Measurements from ENCODE around the gene MFN2. TPM values are rescaled to one million over a fixed set of nuclear protein-coding genes. Genes with fewer than 3 reads are reported as not detected.

The MFN2 gene
- total RNA-seq, 2 experiments from 2014 or later, result 55.1 to 60.4 TPM

GRCh38 chr1:11984576-11984975 lies 4.3 kb downstream of the MFN2 start:
- Mint-ChIP-seq H3K27me3 (ENCODE audit: low read depth) (no peaks in the 10 kb centered on the region), H3K9me3 (ENCODE audit: insufficient read depth) (no peaks in the 10 kb centered on the region), H3K36me3 (ENCODE audit: low read depth) (peaks cover 45% of the 10 kb centered on the region), H3K27ac (no peak overlapping the region), H3K4me1 (ENCODE audit: low read depth) (peaks cover 40% of the 10 kb centered on the region), H3K4me3 (no peak overlapping the region)
- ChIA-PET CTCF (no interaction called here), POLR2A (interaction anchor here (7.6 kb wide), 1 partner anchor 75 kb away, joined by 310 read pairs; no protein-coding TSS in a partner anchor)
- no peak for ATAC-seq
- no peak for DNase-seq

- H3K9me3 Mint-ChIP-seq (ENCODE audit: insufficient read depth), result no peaks in the 10 kb centered on the region
- H3K4me3 Mint-ChIP-seq, result no peak overlapping the region
- H3K27me3 Mint-ChIP-seq (ENCODE audit: low read depth), result no peaks in the 10 kb centered on the region
- CTCF ChIA-PET, result no interaction called here
- H3K27ac Mint-ChIP-seq, result no peak overlapping the region
- peaks cover 51% of the 10 kb centered on the region for H3K36me3 Mint-ChIP-seq (ENCODE audit: low read depth)
- no peak for DNase-seq
- POLR2A ChIA-PET, result interaction anchor here (2.0 to 7.6 kb wide), 3 partner anchors 75 to 77 kb away, joined by 7 to 310 read pairs (median 11); no protein-coding TSS in a partner anchor
- H3K4me1 Mint-ChIP-seq (ENCODE audit: low read depth), result peaks cover 37% of the 10 kb centered on the region
- ATAC-seq, result no peak
Observed at GRCh38 chr1:11985171-11985570, 4.9 kb downstream of the MFN2 start.

- Mint-ChIP-seq H3K27me3 (ENCODE audit: low read depth) (no peaks in the 10 kb centered on the region), H3K4me3 (no peak overlapping the region), H3K9me3 (ENCODE audit: insufficient read depth) (no peaks in the 10 kb centered on the region), H3K36me3 (ENCODE audit: low read depth) (peaks cover 54% of the 10 kb centered on the region), H3K4me1 (ENCODE audit: low read depth) (peaks cover 34% of the 10 kb centered on the region), H3K27ac (peak overlapping the region; percentile 24)
- DNase-seq, result no peak
- CTCF ChIA-PET, result no interaction called here
- POLR2A ChIA-PET, result interaction anchor here (2.0 to 2.2 kb wide), 2 partner anchors 76 to 78 kb away, joined by 7 to 11 read pairs; no protein-coding TSS in a partner anchor
- ATAC-seq, result no peak
Observed at GRCh38 chr1:11985851-11986250, 5.6 kb downstream of the MFN2 start.

- Mint-ChIP-seq H3K9me3 (ENCODE audit: insufficient read depth) (no peaks in the 10 kb centered on the region), H3K4me1 (ENCODE audit: low read depth) (peaks cover 12% of the 10 kb centered on the region), H3K36me3 (ENCODE audit: low read depth) (peaks cover 54% of the 10 kb centered on the region), H3K4me3 (no peak overlapping the region), H3K27ac (no peak overlapping the region), H3K27me3 (ENCODE audit: low read depth) (no peaks in the 10 kb centered on the region)
- DNase-seq (no peak), ATAC-seq (no peak)
- POLR2A ChIA-PET, result no interaction called here
- CTCF ChIA-PET, result no interaction called here
Observed at GRCh38 chr1:11989669-11990068, 9.4 kb downstream of the MFN2 start.

GRCh38 chr1:11990303-11991032 lies 10.2 kb downstream of the MFN2 start:
- Mint-ChIP-seq H3K27me3 (ENCODE audit: low read depth) (no peaks in the 10 kb centered on the region), H3K27ac (no peak overlapping the region), H3K9me3 (ENCODE audit: insufficient read depth) (no peaks in the 10 kb centered on the region), H3K36me3 (ENCODE audit: low read depth) (peaks cover 56% of the 10 kb centered on the region), H3K4me1 (ENCODE audit: low read depth) (peaks cover 12% of the 10 kb centered on the region), H3K4me3 (no peak overlapping the region)
- ChIA-PET CTCF (no interaction called here), POLR2A (no interaction called here)
- DNase-seq (no peak), ATAC-seq (no peak)

GRCh38 chr1:11991969-11992676 lies 11.9 kb downstream of the MFN2 start:
- Mint-ChIP-seq H3K4me1 (ENCODE audit: low read depth) (peaks cover 6% of the 10 kb centered on the region), H3K36me3 (ENCODE audit: low read depth) (peaks cover 65% of the 10 kb centered on the region), H3K27me3 (ENCODE audit: low read depth) (no peaks in the 10 kb centered on the region), H3K4me3 (no peak overlapping the region), H3K9me3 (ENCODE audit: insufficient read depth) (no peaks in the 10 kb centered on the region), H3K27ac (no peak overlapping the region)
- ATAC-seq (no peak), DNase-seq (no peak)
- CTCF ChIA-PET, result no interaction called here
- POLR2A ChIA-PET, result interaction anchor here (1.1 kb wide), 1 partner anchor 84 kb away, joined by 5 read pairs; no protein-coding TSS in a partner anchor

- no peaks in the 10 kb centered on the region for H3K4me1 Mint-ChIP-seq (ENCODE audit: low read depth)
- H3K4me3 Mint-ChIP-seq, result no peak overlapping the region
- H3K27ac Mint-ChIP-seq, result no peak overlapping the region
- POLR2A ChIA-PET, result interaction anchor here (1.1 to 1.2 kb wide), 2 partner anchors 87 to 89 kb away, joined by 3 to 4 read pairs; no protein-coding TSS in a partner anchor
- CTCF ChIA-PET, result interaction anchor here (1.1 kb wide), 1 partner anchor 22 kb away, joined by 3 read pairs; the partner anchor contains the start of gene MIIP
- peaks cover 64% of the 10 kb centered on the region for H3K36me3 Mint-ChIP-seq (ENCODE audit: low read depth)
- no peaks in the 10 kb centered on the region for H3K27me3 Mint-ChIP-seq (ENCODE audit: low read depth)
- DNase-seq, result no peak
- no peaks in the 10 kb centered on the region for H3K9me3 Mint-ChIP-seq (ENCODE audit: insufficient read depth)
- no peak for ATAC-seq
Observed at GRCh38 chr1:11997081-11997850, 17.0 kb downstream of the MFN2 start.

GRCh38 chr1:11998636-11999035 lies 18.4 kb downstream of the MFN2 start:
- Mint-ChIP-seq H3K27me3 (ENCODE audit: low read depth) (no peaks in the 10 kb centered on the region), H3K4me3 (no peak overlapping the region), H3K27ac (no peak overlapping the region), H3K4me1 (ENCODE audit: low read depth) (no peaks in the 10 kb centered on the region), H3K9me3 (ENCODE audit: insufficient read depth) (no peaks in the 10 kb centered on the region), H3K36me3 (ENCODE audit: low read depth) (peaks cover 70% of the 10 kb centered on the region)
- CTCF ChIA-PET, result interaction anchor here (1.3 kb wide), 1 partner anchor 19 kb away, joined by 3 read pairs; no protein-coding TSS in a partner anchor
- DNase-seq, result no peak
- ATAC-seq, result no peak
- POLR2A ChIA-PET, result no interaction called here

- ChIA-PET CTCF (interaction anchor here (1.3 kb wide), 1 partner anchor 19 kb away, joined by 3 read pairs; no protein-coding TSS in a partner anchor), POLR2A (interaction anchor here (1.6 kb wide), 1 partner anchor 91 kb away, joined by 4 read pairs; no protein-coding TSS in a partner anchor)
- peaks cover 70% of the 10 kb centered on the region for H3K36me3 Mint-ChIP-seq (ENCODE audit: low read depth)
- no peak overlapping the region for H3K4me3 Mint-ChIP-seq
- H3K27ac Mint-ChIP-seq, result no peak overlapping the region
- no peak for DNase-seq
- ATAC-seq, result no peak
- H3K27me3 Mint-ChIP-seq (ENCODE audit: low read depth), result no peaks in the 10 kb centered on the region
- H3K9me3 Mint-ChIP-seq (ENCODE audit: insufficient read depth), result no peaks in the 10 kb centered on the region
- H3K4me1 Mint-ChIP-seq (ENCODE audit: low read depth), result no peaks in the 10 kb centered on the region
Observed at GRCh38 chr1:11999236-11999635, 19.0 kb downstream of the MFN2 start.

- peak; percentile 64 for DNase-seq
- ChIA-PET POLR2A (interaction anchor here (1.1 kb wide), 1 partner anchor 93 kb away, joined by 4 read pairs; no protein-coding TSS in a partner anchor), CTCF (interaction anchor here (1.3 kb wide), 2 partner anchors 10 to 18 kb away, joined by 3 to 6 read pairs; partner anchors contain the start of gene MIIP)
- H3K27me3 Mint-ChIP-seq (ENCODE audit: low read depth), result no peaks in the 10 kb centered on the region
- H3K27ac Mint-ChIP-seq, result no peak overlapping the region
- peaks cover 73% of the 10 kb centered on the region for H3K36me3 Mint-ChIP-seq (ENCODE audit: low read depth)
- H3K4me1 Mint-ChIP-seq (ENCODE audit: low read depth), result no peaks in the 10 kb centered on the region
- H3K4me3 Mint-ChIP-seq, result no peak overlapping the region
- no peaks in the 10 kb centered on the region for H3K9me3 Mint-ChIP-seq (ENCODE audit: insufficient read depth)
- no peak for ATAC-seq
Observed at GRCh38 chr1:12001249-12001917, 21.1 kb downstream of the MFN2 start.

- ATAC-seq, result no peak
- H3K36me3 Mint-ChIP-seq (ENCODE audit: low read depth), result peaks cover 69% of the 10 kb centered on the region
- no peaks in the 10 kb centered on the region for H3K4me1 Mint-ChIP-seq (ENCODE audit: low read depth)
Observed at GRCh38 chr1:12001996-12002493, 21.8 kb downstream of the MFN2 start.

More at GRCh38 chr1:12001996-12002493, 21.8 kb downstream of the MFN2 start:
- Mint-ChIP-seq H3K9me3 (ENCODE audit: insufficient read depth) (no peaks in the 10 kb centered on the region), H3K27me3 (ENCODE audit: low read depth) (no peaks in the 10 kb centered on the region), H3K27ac (no peak overlapping the region), H3K4me3 (no peak overlapping the region)
- DNase-seq, result no peak
- CTCF ChIA-PET, result interaction anchor here (0.8 to 1.3 kb wide), 2 partner anchors 9 to 17 kb away, joined by 4 to 6 read pairs; no protein-coding TSS in a partner anchor
- POLR2A ChIA-PET, result interaction anchor here (1.1 kb wide), 1 partner anchor 94 kb away, joined by 4 read pairs; no protein-coding TSS in a partner anchor

Measured in activated CD8-positive, alpha-beta T cell treated with anti-CD3 and anti-CD28 coated beads, Interleukin-2, amount 10 ng/mL, durations not matched to agents 7 days and 5 days (primary cell).